Measurements from ENCODE around the gene RFC2.

- TF ChIP-seq CTCF (IDR thresholded peaks at IDR 0.05), result no peak
- TF ChIP-seq POLR2AphosphoS5 (IDR thresholded peaks at IDR 0.05; ENCODE audit: insufficient read depth in 1 of 2, low read depth in 1 of 2), result no peak
Observed at GRCh38 chr7:74288034-74288881, 34.1 kb upstream of the RFC2 start.

Data from vagina (tissue), 2 donors.